HepG2 (cell line): ENCODE measurements around the gene ARL6. TPM values are rescaled to one million over a fixed set of nuclear protein-coding genes. Genes with fewer than 3 reads are reported as not detected.

Experiments used
- ATAC-seq: fragments of 200-7000 bp; cut with Tn5 transposase; 3 replicates; pipeline ENCODE4 v1.9.1; 2020; ENCODE audit warnings: mild to moderate bottlenecking, moderate library complexity
- BruUV-seq: library from RNA; stranded (reverse); fragments of 400-500 nt; replicated peaks from 2 replicates; lab custom pipeline; 2021; lab: Mats Ljungman, UMichigan
- CTCF ChIA-PET: fragments of 300-600 bp; formaldehyde crosslinking; extraction: SDS; loops from one replicate; lab custom pipeline; 2021; ENCODE audit warnings: low total read pairs, inconsistent platforms, low intra/inter-chr PET ratio; lab: Yijun Ruan, JAX
- POLR2A ChIA-PET: fragments of 350-600 bp; sonication (Branson Sonifier 250); formaldehyde crosslinking; loops from one replicate; lab custom pipeline; 2020; ENCODE audit warnings: antibody characterized with exemption, inconsistent platforms; lab: Yijun Ruan, JAX
- DNase-seq: peaks from one replicate; pipeline ENCODE4 v3.0.0-alpha.2; 2015; ENCODE audit warnings: low spot score
- FAIRE-seq: peaks from 3 replicates; lab custom pipeline; 2011; peaks lifted over from hg19 to GRCh38; lab: Jason Lieb, UNC
- H2AFZ ChIP-seq: one replicate; pipeline ENCODE4 v1.6.1; 2011; ENCODE audit warnings: low read length, inconsistent platforms
- H3K27ac ChIP-seq: fragments of 300-600 bp; 3 replicates; pipeline ENCODE4 v1.8.0; 2011; ENCODE audit warnings: mixed run types, mild to moderate bottlenecking, mixed read lengths, low read length, inconsistent platforms; ENCODE audit not compliant: insufficient read depth; ENCODE audit errors: extremely low read length
- H3K27me3 ChIP-seq, 2 experiments: fragments of 200-600 bp in 1 of 2; 2 replicates in 1 of 2; 3 replicates in 1 of 2; pipeline versions ENCODE4 v1.6.0 to v1.8.0; 2011; ENCODE audit warnings: low read length in 2 of 2, mild to moderate bottlenecking in 2 of 2, moderate library complexity in 2 of 2, inconsistent platforms in 1 of 2; ENCODE audit not compliant: insufficient read depth in 2 of 2, control insufficient read depth in 1 of 2
- H3K36me3 ChIP-seq, 2 experiments: fragments of 200-600 bp in 1 of 2; replicated peaks in 1 of 2; 2 replicates in 1 of 2; 3 replicates in 1 of 2; pipeline versions ENCODE4 v1.5.1 to v1.8.0; 2011; ENCODE audit warnings: low read length in 2 of 2, inconsistent platforms in 1 of 2; ENCODE audit not compliant: insufficient read depth in 2 of 2, control insufficient read depth in 1 of 2
- H3K4me1 ChIP-seq: 2 replicates; pipeline ENCODE4 v1.5.1; 2012; ENCODE audit warnings: low read length, inconsistent platforms; ENCODE audit not compliant: insufficient read depth
- H3K4me2 ChIP-seq: 2 replicates; pipeline ENCODE4 v1.6.0; 2011; ENCODE audit warnings: low read depth, low read length, inconsistent platforms
- H3K4me3 ChIP-seq, 3 experiments: fragments of 200-600 bp in 1 of 3; sonication (generic), shearing (Covaris generic) in 1 of 3; replicated peaks in 1 of 3; 2 replicates each; pipeline ENCODE4 v1.5.1; 2011 to 2016; ENCODE audit warnings: low read length in 3 of 3, inconsistent platforms in 2 of 3, low read depth in 2 of 3, mild to moderate bottlenecking in 2 of 3, control low read depth in 1 of 3, mixed read lengths in 1 of 3; ENCODE audit not compliant: insufficient read depth in 1 of 3
- H3K79me2 ChIP-seq: one replicate; pipeline ENCODE4 v1.6.1; 2011; ENCODE audit warnings: low read length, inconsistent platforms; ENCODE audit not compliant: insufficient read depth
- H3K9ac ChIP-seq: 2 replicates; pipeline ENCODE4 v1.6.0; 2011; ENCODE audit warnings: mild to moderate bottlenecking, low read depth, low read length, inconsistent platforms; ENCODE audit not compliant: insufficient read depth
- H3K9me3 ChIP-seq: 2 replicates; pipeline ENCODE4 v1.5.1; 2012; ENCODE audit warnings: mild to moderate bottlenecking, low read length
- H4K20me1 ChIP-seq: 2 replicates; pipeline ENCODE4 v1.6.0; 2011; ENCODE audit warnings: inconsistent platforms, mild to moderate bottlenecking, low read length, moderate library complexity; ENCODE audit not compliant: insufficient read depth
- CREB3 ChIP-seq: sonication (generic); formaldehyde crosslinking; IDR thresholded peaks from 2 replicates; pipeline ENCODE4 v1.5.0; 2020; ENCODE audit warnings: missing genetic modification reagents
- E2F2 ChIP-seq: sonication (generic); formaldehyde crosslinking; IDR thresholded peaks from 2 replicates; pipeline ENCODE4 v1.4.0; 2020; ENCODE audit warnings: missing genetic modification reagents, borderline replicate concordance
- GFI1 ChIP-seq: sonication (generic); formaldehyde crosslinking; IDR thresholded peaks from 2 replicates; pipeline ENCODE4 v1.5.0; 2020; ENCODE audit warnings: missing genetic modification reagents, mild to moderate bottlenecking, borderline replicate concordance
- KDM5A ChIP-seq: fragments of 200-600 bp; sonication (generic); IDR thresholded peaks from 2 replicates; pipeline ENCODE4 v1.7.0; 2018; ENCODE audit warnings: antibody characterized with exemption, mild to moderate bottlenecking, low read length, borderline replicate concordance
- KIAA2018 ChIP-seq: sonication (generic); formaldehyde crosslinking; IDR thresholded peaks from 2 replicates; pipeline ENCODE4 v1.5.0; 2020; ENCODE audit warnings: mild to moderate bottlenecking, missing genetic modification reagents, borderline replicate concordance
- PBX3 ChIP-seq: sonication (generic); formaldehyde crosslinking; IDR thresholded peaks from 2 replicates; pipeline ENCODE4 v1.8.1; 2023; ENCODE audit warnings: missing genetic modification reagents, inconsistent platforms, borderline replicate concordance
- STAG1 ChIP-seq: sonication (generic); formaldehyde crosslinking; IDR thresholded peaks from 2 replicates; pipeline ENCODE4 v1.4.0; 2020; ENCODE audit warnings: missing genetic modification reagents
- ZNF720 ChIP-seq: sonication (generic); formaldehyde crosslinking; IDR thresholded peaks from 2 replicates; pipeline ENCODE4 v1.4.0; 2020; ENCODE audit warnings: missing genetic modification reagents
- WGBS: methylation state at CpG from one replicate; pipeline ENCODE4 v1.1.6; 2017; ENCODE audit warnings: low lambda C conversion rate; 5-methylcytosine and 5-hydroxymethylcytosine counted together
- in situ Hi-C: cut with HindIII; loops from 2 replicates; pipeline ENCODE4 v1.10.0; 2017; ENCODE audit warnings: low pct_unique_long_range_greater_than_20kb; ENCODE audit not compliant: extremely low pct_ligation_motif_present
- intact Hi-C: fragments of 100-400 bp; cut with micrococcal nuclease; formaldehyde crosslinking; loops from one replicate; pipeline ENCODE4 v1.10.0; 2022; ENCODE audit not compliant: unreplicated experiment
- polyA plus RNA-seq, 8 experiments: library from polyadenylated mRNA; depleted of rRNA in 3 of 8; stranded (reverse) in 7 of 8; unstranded in 1 of 8; fragments of >200 nt; fragmentation: Illumina TruSeq in 4 of 8; extraction: Trizol in 4 of 8; gene quantifications; 2 replicates each; pipeline versions ENCODE4 v1.2.1 to v1.2.3, GENCODE V29; 2011 to 2016; ENCODE audit warnings: low read depth in 4 of 8, missing spikeins in 1 of 8, mixed read lengths in 1 of 8; ENCODE audit not compliant: insufficient read depth in 1 of 8
- total RNA-seq, 5 experiments: library from RNA; depleted of rRNA; stranded (reverse); fragments of >200 nt; fragmentation: Illumina TruSeq; extraction: Trizol; gene quantifications; 2 replicates each; pipeline ENCODE4 v1.2.3, GENCODE V29; 2016; ENCODE audit warnings: low read depth in 1 of 5

Gene ARL6
- total and polyA plus RNA-seq, 2 of the 13 experiments (the other 11 are each of a cell fraction or from before 2014, with no cell fraction given), result 1.3 to 3.7 TPM

- TF ChIP-seq STAG1, result peak; percentile 93
- TF ChIP-seq ZNF720 (CRISPR knock-in tag), result no peak
Measured at GRCh38 chr3:97793420-97794019, 29.0 kb downstream of the ARL6 start (continued).

- in situ Hi-C loops, result loop anchor here (25.0 kb wide), 1 partner anchor 541 kb away; no protein-coding TSS in a partner anchor
- Histone ChIP-seq H3K27me3 (no peaks in the 10 kb centered on the region), H4K20me1 (no peaks in the 10 kb centered on the region), H3K4me2 (no peak overlapping the region), H2AFZ (no peak overlapping the region), H3K79me2 (no peaks in the 10 kb centered on the region), H3K4me3 (no peak overlapping the region), H3K9me3 (no peaks in the 10 kb centered on the region), H3K36me3 (no peaks in the 10 kb centered on the region), H3K9ac (no peak overlapping the region), H3K4me1 (no peaks in the 10 kb centered on the region), H3K27ac (no peak overlapping the region)
- BruUV-seq, result no TSS peak
- WGBS, result 66% methylated on average over 4 of the region's 4 CpGs
- intact Hi-C loops, result loop anchor here (10.0 kb wide), 1 partner anchor 529 kb away; no protein-coding TSS in a partner anchor
- ATAC-seq (no peak), DNase-seq (no peak), FAIRE-seq (no peak)
- CTCF ChIA-PET, result no interaction called here
- POLR2A ChIA-PET, result no interaction called here
- TF ChIP-seq E2F2 (no peak), CREB3 (no peak), KDM5A (no peak), PBX3 (no peak), GFI1 (CRISPR knock-in tag) (no peak), KIAA2018 (CRISPR knock-in tag) (no peak)
Measured at GRCh38 chr3:97795951-97796350, 31.4 kb downstream of the ARL6 start.
